ENCODE measurements around the gene ZBTB4.
"Not testable (repeated sequence)": the region's sequence is repeated elsewhere in the genome, so short reads cannot be mapped to it uniquely, and the experiment has no call there.

ZBTB4 gene

GRCh38 chr17:7490144-7490543 is 10.7 kb upstream of the ZBTB4 start:
- no peak for DNase-seq

GRCh38 chr17:7486181-7486580 is 6.8 kb upstream of the ZBTB4 start:
- no peak for DNase-seq

- peak; percentile 80 for DNase-seq
Observed at GRCh38 chr17:7484919-7485377, 5.5 kb upstream of the ZBTB4 start.

GRCh38 chr17:7484067-7484918 is 4.9 kb upstream of the ZBTB4 start, which contains the start of gene POLR2A:
POLR2A (plus strand) TSS chr17:7484366.
- DNase-seq, result peak; percentile 95

GRCh38 chr17:7483255-7484066 is 4.0 kb upstream of the ZBTB4 start:
- DNase-seq, result peak; percentile 95

GRCh38 chr17:7482742-7483088 is 3.3 kb upstream of the ZBTB4 start:
- DNase-seq, result not testable (repeated sequence)

GRCh38 chr17:7481842-7482741 is 2.7 kb upstream of the ZBTB4 start:
- not testable (repeated sequence) for DNase-seq

GRCh38 chr17:7481275-7481674 is 1.8 kb upstream of the ZBTB4 start, which contains the start of gene SLC35G6:
SLC35G6 (plus strand) TSS chr17:7481446; CDS start chr17:7481517, 71 bp downstream.
- not testable (repeated sequence) for DNase-seq

GRCh38 chr17:7480089-7480384 is 606 bp upstream of the ZBTB4 start:
- DNase-seq, result no peak

- peak; percentile 10 for DNase-seq
Observed at GRCh38 chr17:7478276-7479212, 887 bp downstream of the ZBTB4 start.

- DNase-seq, result no peak
Observed at GRCh38 chr17:7477392-7478275, 1.8 kb downstream of the ZBTB4 start.

- no peak for DNase-seq
Observed at GRCh38 chr17:7476951-7477350, 2.5 kb downstream of the ZBTB4 start.

- DNase-seq, result no peak
Observed at GRCh38 chr17:7476494-7476893, 2.9 kb downstream of the ZBTB4 start.

GRCh38 chr17:7475764-7476422 is 3.5 kb downstream of the ZBTB4 start:
- no peak for DNase-seq

GRCh38 chr17:7474767-7475166 is 4.7 kb downstream of the ZBTB4 start:
- not testable (repeated sequence) for DNase-seq

GRCh38 chr17:7471729-7472128 is 7.7 kb downstream of the ZBTB4 start:
- DNase-seq, result no peak

GRCh38 chr17:7470457-7470973 is 8.9 kb downstream of the ZBTB4 start:
- not testable (repeated sequence) for DNase-seq

GRCh38 chr17:7469843-7470242 is 9.6 kb downstream of the ZBTB4 start:
- DNase-seq, result not testable (repeated sequence)

- DNase-seq, result no peak
Observed at GRCh38 chr17:7468804-7469389, 10.5 kb downstream of the ZBTB4 start.

All from NCI-H1694 treated with DMSO at 0.1 percent for 48 hours (cell line).